SK-N-SH (cell line): ENCODE results near the gene CNIH2. TPM values are rescaled to one million over a fixed set of nuclear protein-coding genes. Genes with fewer than 3 reads are reported as not detected.

Source experiments
- CTCF ChIA-PET: fragments of 300-600, 350-600 bp; formaldehyde crosslinking; extraction: SDS; loops from one replicate; lab custom pipeline; 2021; lab: Yijun Ruan, JAX
- POLR2A ChIA-PET: fragments of 350-600 bp; sonication (Branson Sonifier 250); formaldehyde crosslinking; extraction: SDS; loops from one replicate; lab custom pipeline; 2020; ENCODE audit warnings: antibody characterized with exemption, inconsistent platforms; lab: Yijun Ruan, JAX
- DNase-seq: peaks from one replicate; pipeline ENCODE4 v3.0.0; 2012
- H2AFZ ChIP-seq: fragments of 200-600 bp; sonication (generic); 2 replicates; pipeline ENCODE4 v1.8.1; 2016; ENCODE audit warnings: antibody characterized with exemption, mild to moderate bottlenecking, low read depth
- H3F3A ChIP-seq: fragments of 200-600 bp; sonication (generic); replicated peaks from 2 replicates; pipeline ENCODE3; 2016; ENCODE audit warnings: antibody characterized with exemption, mild to moderate bottlenecking; ENCODE audit not compliant: insufficient read depth
- H3K27ac ChIP-seq, 2 experiments: fragments of 200-500 bp in 1 of 2; fragments of 200-600 bp in 1 of 2; sonication (Bioruptor generic) in 1 of 2; sonication (generic), shearing (Covaris generic) in 1 of 2; 2 replicates each; pipeline versions ENCODE4 v1.5.1 to v1.6.1; 2014 to 2016; ENCODE audit warnings: low read depth in 2 of 2, inconsistent platforms in 1 of 2, low read length in 1 of 2, mild to moderate bottlenecking in 1 of 2, mixed read lengths in 1 of 2
- H3K27me3 ChIP-seq: fragments of 200-600 bp; sonication (generic), shearing (Covaris generic); 2 replicates; pipeline ENCODE4 v1.6.1; 2016; ENCODE audit warnings: mixed run types; ENCODE audit not compliant: insufficient read depth
- H3K36me3 ChIP-seq, 2 experiments: fragments of 200-500 bp in 1 of 2; fragments of 200-600 bp in 1 of 2; sonication (Bioruptor generic) in 1 of 2; sonication (generic) in 1 of 2; replicated peaks in 1 of 2; 2 replicates each; pipeline versions ENCODE3 to v1.5.1; 2014 to 2016; ENCODE audit warnings: low read length in 1 of 2, mild to moderate bottlenecking in 1 of 2; ENCODE audit not compliant: insufficient read depth in 2 of 2, control insufficient read depth in 1 of 2
- H3K4me1 ChIP-seq, 2 experiments: fragments of 200-500 bp in 1 of 2; fragments of 200-600 bp in 1 of 2; sonication (Bioruptor generic) in 1 of 2; sonication (generic), shearing (Covaris generic) in 1 of 2; 2 replicates each; pipeline versions ENCODE4 v1.5.1 to v1.6.1; 2014 to 2016; ENCODE audit warnings: low read depth in 1 of 2, low read length in 1 of 2, mixed run types in 1 of 2; ENCODE audit not compliant: insufficient read depth in 2 of 2, control insufficient read depth in 1 of 2
- H3K4me2 ChIP-seq: fragments of 200-600 bp; sonication (generic), shearing (Covaris generic); 2 replicates; pipeline ENCODE4 v1.6.1; 2017; ENCODE audit warnings: mixed run types
- H3K4me3 ChIP-seq, 2 experiments: fragments of 200-500 bp in 1 of 2; fragments of 200-600 bp in 1 of 2; sonication (Bioruptor generic) in 1 of 2; sonication (generic), shearing (Covaris generic) in 1 of 2; 2 replicates each; pipeline versions ENCODE4 v1.5.1 to v1.8.1; 2014 to 2016; ENCODE audit warnings: low read depth in 2 of 2, inconsistent platforms in 1 of 2, low read length in 1 of 2, mild to moderate bottlenecking in 1 of 2, mixed read lengths in 1 of 2, moderate library complexity in 1 of 2
- H3K79me2 ChIP-seq: fragments of 200-600 bp; sonication (generic); 2 replicates; pipeline ENCODE4 v1.8.1; 2017; ENCODE audit warnings: mild to moderate bottlenecking; ENCODE audit not compliant: insufficient read depth
- H3K9ac ChIP-seq: fragments of 200-600 bp; sonication (generic); 2 replicates; pipeline ENCODE4 v1.6.1; 2017; ENCODE audit warnings: mixed run types
- H3K9me2 ChIP-seq: fragments of 200-600 bp; sonication (generic); 2 replicates; pipeline ENCODE4 v1.6.1; 2017; ENCODE audit warnings: mixed run types
- H3K9me3 ChIP-seq: fragments of 200-600 bp; sonication (generic); 2 replicates; pipeline ENCODE4 v1.6.1; 2017; ENCODE audit warnings: mixed run types, mild to moderate bottlenecking, moderate library complexity
- H4K20me1 ChIP-seq: fragments of 200-600 bp; sonication (generic); 2 replicates; pipeline ENCODE4 v1.6.1; 2017; ENCODE audit warnings: mild to moderate bottlenecking, mixed run types; ENCODE audit not compliant: insufficient read depth
- EZH2phosphoT487 ChIP-seq: fragments of 200-600 bp; sonication (generic); IDR thresholded peaks from 2 replicates; pipeline ENCODE4 v1.6.1; 2017; ENCODE audit warnings: low read depth, mixed run types, mild to moderate bottlenecking, antibody characterized with exemption, moderate library complexity, borderline replicate concordance
- MEF2A ChIP-seq: IDR thresholded peaks from 2 replicates; pipeline ENCODE4 v1.4.0; 2012; ENCODE audit warnings: low read depth, borderline replicate concordance
- NRF1 ChIP-seq: IDR thresholded peaks from 2 replicates; pipeline ENCODE4 v1.6.1; 2012; ENCODE audit warnings: low read depth, mild to moderate bottlenecking, low read length
- SIN3A ChIP-seq: IDR thresholded peaks from 2 replicates; pipeline ENCODE4 v1.6.1; 2012; ENCODE audit warnings: low read depth, mild to moderate bottlenecking, low read length, moderate library complexity, borderline replicate concordance
- TAF1 ChIP-seq: IDR thresholded peaks from 2 replicates; pipeline ENCODE4 v1.6.1; 2012; ENCODE audit warnings: low read depth, mild to moderate bottlenecking, low read length, moderate library complexity, borderline replicate concordance
- WGBS: methylation state at CpG from one replicate; pipeline ENCODE4 v1.1.6; 2017; ENCODE audit warnings: low lambda C conversion rate; 5-methylcytosine and 5-hydroxymethylcytosine counted together
- polyA plus RNA-seq, 3 experiments: library from polyadenylated mRNA; depleted of rRNA; stranded (reverse); fragments of >200 nt; gene quantifications; 2 replicates each; pipeline ENCODE4 v1.2.3, GENCODE V29; 2012
- TF ChIP-seq, protein P1 (sequence below): IDR thresholded peaks from 2 replicates; pipeline ENCODE4 v1.4.0; 2012; ENCODE audit warnings: low read depth, borderline replicate concordance

CNIH2 gene
- polyA plus RNA-seq, 1 of the 3 experiments (the other 2 are of a cell fraction), result 11.8 TPM

GRCh38 chr11:66247801-66248200, 30.2 kb upstream of the CNIH2 start:
- ChIA-PET POLR2A (no interaction called here), CTCF (interaction anchor here (1.6 kb wide), 1 partner anchor 25 kb away, joined by 6 read pairs; no protein-coding TSS in a partner anchor)
- WGBS, result 77% methylated on average over 3 of the region's 3 CpGs

GRCh38 chr11:66248903-66249302, 29.1 kb upstream of the CNIH2 start:
- Histone ChIP-seq H3K36me3 (peaks cover 19 to 46% of the 10 kb centered on the region in 2 experiments), H4K20me1 (no peaks in the 10 kb centered on the region), H3K4me2 (no peak overlapping the region), H3K9me2 (no peaks in the 10 kb centered on the region), H3K27me3 (no peaks in the 10 kb centered on the region), H3F3A (peaks cover 3% of the 10 kb centered on the region), H3K79me2 (no peaks in the 10 kb centered on the region), H3K27ac (no peak overlapping the region), H3K9me3 (no peaks in the 10 kb centered on the region), H3K9ac (no peak overlapping the region), H2AFZ (no peak overlapping the region), H3K4me1 (peaks cover 0 to 5% of the 10 kb centered on the region in 2 experiments; a peak in 1 of 4 replicates), H3K4me3 (no peak overlapping the region)
- CTCF ChIA-PET, result no interaction called here
- no peak for DNase-seq
- no peak for TF ChIP-seq SIN3A
- TF ChIP-seq, protein P1, sequence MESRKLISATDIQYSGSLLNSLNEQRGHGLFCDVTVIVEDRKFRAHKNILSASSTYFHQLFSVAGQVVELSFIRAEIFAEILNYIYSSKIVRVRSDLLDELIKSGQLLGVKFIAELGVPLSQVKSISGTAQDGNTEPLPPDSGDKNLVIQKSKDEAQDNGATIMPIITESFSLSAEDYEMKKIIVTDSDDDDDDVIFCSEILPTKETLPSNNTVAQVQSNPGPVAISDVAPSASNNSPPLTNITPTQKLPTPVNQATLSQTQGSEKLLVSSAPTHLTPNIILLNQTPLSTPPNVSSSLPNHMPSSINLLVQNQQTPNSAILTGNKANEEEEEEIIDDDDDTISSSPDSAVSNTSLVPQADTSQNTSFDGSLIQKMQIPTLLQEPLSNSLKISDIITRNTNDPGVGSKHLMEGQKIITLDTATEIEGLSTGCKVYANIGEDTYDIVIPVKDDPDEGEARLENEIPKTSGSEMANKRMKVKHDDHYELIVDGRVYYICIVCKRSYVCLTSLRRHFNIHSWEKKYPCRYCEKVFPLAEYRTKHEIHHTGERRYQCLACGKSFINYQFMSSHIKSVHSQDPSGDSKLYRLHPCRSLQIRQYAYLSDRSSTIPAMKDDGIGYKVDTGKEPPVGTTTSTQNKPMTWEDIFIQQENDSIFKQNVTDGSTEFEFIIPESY, result no peak
- no peak for TF ChIP-seq TAF1
- no peak for TF ChIP-seq MEF2A
- 91% methylated on average over 6 of the region's 6 CpGs for WGBS
- POLR2A ChIA-PET, result no interaction called here

More at GRCh38 chr11:66247801-66248200, 30.2 kb upstream of the CNIH2 start:
- TF ChIP-seq, protein P1, result no peak
- no peak for TF ChIP-seq NRF1
- no peak for TF ChIP-seq EZH2phosphoT487
- TF ChIP-seq, all 33 proteins: peak for 0
- H4K20me1 ChIP-seq, result no peaks in the 10 kb centered on the region
- H3K4me3 ChIP-seq, result no peak overlapping the region
- H3K36me3 ChIP-seq, result peaks cover 19 to 56% of the 10 kb centered on the region in 2 experiments
- peaks cover 3% of the 10 kb centered on the region for H3F3A ChIP-seq
- no peak overlapping the region for H3K27ac ChIP-seq
- H3K4me2 ChIP-seq, result no peak overlapping the region
- no peak overlapping the region for H2AFZ ChIP-seq
- H3K9ac ChIP-seq, result no peak overlapping the region
- H3K79me2 ChIP-seq, result no peaks in the 10 kb centered on the region
- H3K27me3 ChIP-seq, result no peaks in the 10 kb centered on the region
- peaks cover 0 to 5% of the 10 kb centered on the region in 2 experiments; a peak in 1 of 4 replicates for H3K4me1 ChIP-seq
- no peaks in the 10 kb centered on the region for H3K9me3 ChIP-seq
- no peak for DNase-seq
- H3K9me2 ChIP-seq, result no peaks in the 10 kb centered on the region
